K562 (cell line): ENCODE results near the gene SCLT1. TPM values are rescaled to one million over a fixed set of nuclear protein-coding genes. Genes with fewer than 3 reads are reported as not detected.

Source experiments
- ATAC-seq: fragments of 200-7000 bp; cut with Tn5 transposase; 3 replicates; pipeline ENCODE4 v1.9.1; 2020; ENCODE audit warnings: moderate library complexity
- BruUV-seq: library from RNA; stranded (reverse); fragments of 400-500 nt; replicated peaks from 2 replicates; lab custom pipeline; 2021; lab: Mats Ljungman, UMichigan
- CTCF ChIA-PET: fragments of 300-600 bp; formaldehyde crosslinking; extraction: SDS; loops from one replicate; lab custom pipeline; 2021; ENCODE audit warnings: low intra/inter-chr PET ratio; lab: Yijun Ruan, JAX
- POLR2A ChIA-PET: fragments of 300-600, 350-650 bp; sonication (Branson Sonifier 250); formaldehyde crosslinking; extraction: SDS; loops from one replicate; lab custom pipeline; 2021; ENCODE audit warnings: antibody characterized with exemption, inconsistent platforms; lab: Yijun Ruan, JAX
- DNase-seq, 4 experiments: peaks; one replicate each; pipeline versions ENCODE4 v3.0.0 to v3.0.0-alpha.2; 2011 to 2018; ENCODE audit warnings: low spot score in 3 of 4, mixed read lengths in 3 of 4; ENCODE audit errors: extremely low read depth in 1 of 4
- FAIRE-seq: peaks from 2 replicates; lab custom pipeline; 2011; peaks lifted over from hg19 to GRCh38; lab: Jason Lieb, UNC
- H2AFZ ChIP-seq: 2 replicates; pipeline ENCODE4 v1.6.0; 2011; ENCODE audit warnings: low read depth, low read length, control low read depth, inconsistent platforms
- H3K27ac ChIP-seq: fragments of 200-600 bp; 3 replicates; pipeline ENCODE4 v1.8.0; 2011; ENCODE audit warnings: low read depth, mild to moderate bottlenecking, control low read depth, inconsistent platforms, low read length, moderate library complexity, mixed read lengths; ENCODE audit errors: extremely low read depth
- H3K27me3 ChIP-seq, 2 experiments: fragments of 300-600 bp in 1 of 2; 2 replicates in 1 of 2; 3 replicates in 1 of 2; pipeline versions ENCODE4 v1.6.0 to v1.8.0; 2011; ENCODE audit warnings: inconsistent platforms in 2 of 2, low read length in 2 of 2, mild to moderate bottlenecking in 1 of 2, mixed read lengths in 1 of 2, moderate library complexity in 1 of 2; ENCODE audit not compliant: control insufficient read depth in 2 of 2, insufficient read depth in 2 of 2
- H3K36me3 ChIP-seq: fragments of 300-600 bp; 3 replicates; pipeline ENCODE4 v1.8.0; 2011; ENCODE audit warnings: mild to moderate bottlenecking, low read length, inconsistent platforms; ENCODE audit not compliant: control insufficient read depth, insufficient read depth
- H3K4me1 ChIP-seq, 2 experiments: fragments of 200-600 bp in 1 of 2; replicated peaks in 1 of 2; 2 replicates in 1 of 2; 3 replicates in 1 of 2; pipeline versions ENCODE4 v1.5.1 to v1.8.0; 2011; ENCODE audit warnings: inconsistent platforms in 2 of 2, low read length in 2 of 2, mild to moderate bottlenecking in 1 of 2, mixed read lengths in 1 of 2, moderate library complexity in 1 of 2; ENCODE audit not compliant: control insufficient read depth in 2 of 2, insufficient read depth in 2 of 2
- H3K4me2 ChIP-seq: 2 replicates; pipeline ENCODE4 v1.6.1; 2011; ENCODE audit warnings: low read length, control low read depth, inconsistent platforms, mixed read lengths; ENCODE audit not compliant: insufficient read depth
- H3K4me3 ChIP-seq: fragments of 200-600 bp; sonication (generic), shearing (Covaris generic); 2 replicates; pipeline ENCODE4 v1.5.1; 2016; ENCODE audit warnings: control low read depth, inconsistent platforms
- H3K79me2 ChIP-seq: fragments of 200-600 bp; 3 replicates; pipeline ENCODE4 v1.8.0; 2011; ENCODE audit warnings: low read length, inconsistent platforms; ENCODE audit not compliant: control insufficient read depth, insufficient read depth
- H3K9ac ChIP-seq, 2 experiments: 2 replicates each; pipeline versions ENCODE4 v1.6.0 to v1.6.1; 2011; ENCODE audit warnings: low read depth in 2 of 2, low read length in 2 of 2, control low read depth in 1 of 2, inconsistent platforms in 1 of 2, mild to moderate bottlenecking in 1 of 2, mixed read lengths in 1 of 2; ENCODE audit not compliant: insufficient read depth in 1 of 2
- H3K9me1 ChIP-seq: one replicate; pipeline ENCODE4 v1.6.0; 2011; ENCODE audit warnings: inconsistent platforms, mild to moderate bottlenecking, low read length, moderate library complexity; ENCODE audit not compliant: control insufficient read depth, insufficient read depth
- H3K9me3 ChIP-seq: replicated peaks from 2 replicates; pipeline ENCODE4 v1.5.1; 2011; ENCODE audit warnings: low read depth, low read length, inconsistent platforms; ENCODE audit not compliant: control insufficient read depth, insufficient read depth
- H4K20me1 ChIP-seq: replicated peaks from 2 replicates; pipeline ENCODE4 v1.6.1; 2011; ENCODE audit warnings: low read length, inconsistent platforms, mixed read lengths; ENCODE audit not compliant: control insufficient read depth, insufficient read depth
- C11orf30 ChIP-seq: fragments of 450-650 bp; IDR thresholded peaks from 2 replicates; pipeline ENCODE4 v1.6.1; 2016; ENCODE audit warnings: low read depth, mild to moderate bottlenecking
- ESRRB ChIP-seq: fragments of 250-450 bp; sonication (Bioruptor Pico); IDR thresholded peaks from 2 replicates; pipeline ENCODE4 v1.5.0; 2020; ENCODE audit warnings: mild to moderate bottlenecking, moderate library complexity, borderline replicate concordance
- HDAC6 ChIP-seq: IDR thresholded peaks from 2 replicates; pipeline ENCODE4 v1.6.1; 2012; ENCODE audit warnings: low read depth, mild to moderate bottlenecking, control low read depth, inconsistent platforms, low read length, moderate library complexity
- HDAC8 ChIP-seq: fragments of 450-650 bp; IDR thresholded peaks from 2 replicates; pipeline ENCODE4 v1.6.1; 2016; ENCODE audit warnings: mild to moderate bottlenecking, missing genetic modification characterization, moderate library complexity, missing compliant biosample characterization
- MBD2 ChIP-seq: sonication (generic); IDR thresholded peaks from 2 replicates; pipeline ENCODE4 v1.6.1; 2016; ENCODE audit warnings: low read depth, borderline replicate concordance
- PYGO2 ChIP-seq: fragments of 450-650 bp; IDR thresholded peaks from 2 replicates; pipeline ENCODE4 v1.6.1; 2016; ENCODE audit warnings: mild to moderate bottlenecking, missing genetic modification characterization, moderate library complexity, missing compliant biosample characterization
- TCFL5 ChIP-seq: fragments of 250-450 bp; sonication (Bioruptor Pico); conservative IDR thresholded peaks from 2 replicates; pipeline ENCODE4 v1.6.1; 2021; ENCODE audit warnings: mild to moderate bottlenecking, moderate library complexity, matching md5 sums
- ZNF316 ChIP-seq: fragments of 450-650 bp; IDR thresholded peaks from 2 replicates; pipeline ENCODE4 v1.6.1; 2016
- in situ Hi-C: fragments of 300-500 bp; cut with MboI; formaldehyde crosslinking; loops from 4 replicates; pipeline ENCODE4 v1.15.0; 2018; ENCODE audit warnings: inconsistent platforms, mixed read lengths
- intact Hi-C: fragments of 100-400 bp; cut with micrococcal nuclease; formaldehyde crosslinking; loops from 2 replicates; pipeline ENCODE4 v1.14.2; 2022
- polyA plus RNA-seq, 8 experiments: library from polyadenylated mRNA; depleted of rRNA in 4 of 8; stranded (reverse) in 5 of 8; unstranded in 3 of 8; fragments of >200 nt; fragmentation: Nextera tagmentation in 2 of 8; fragmentation: Illumina TruSeq in 1 of 8; extraction: Ambion mirVana in 2 of 8; extraction: Trizol in 1 of 8; gene quantifications; 2 replicates each; pipeline versions ENCODE4 v1.2.1 to v1.2.3, GENCODE V29; 2011 to 2014; ENCODE audit warnings: inconsistent platforms in 1 of 8, missing spikeins in 1 of 8
- total RNA-seq, 7 experiments: library from RNA; depleted of rRNA in 6 of 7; stranded (reverse); fragments of >200 nt in 6 of 7; fragmentation: Illumina TruSeq in 2 of 7; extraction: Trizol in 2 of 7; gene quantifications; 2 replicates each; pipeline versions ENCODE4 v1.2.1 to v1.2.3, GENCODE V29; 2011 to 2021; ENCODE audit warnings: low replicate concordance in 1 of 7
- TF ChIP-seq, protein P1 (sequence below): fragments of 250-450 bp; sonication (Bioruptor Pico); IDR thresholded peaks from 2 replicates; pipeline ENCODE4 v1.5.0; 2021; ENCODE audit warnings: mild to moderate bottlenecking, borderline replicate concordance

Gene SCLT1
- total and polyA plus RNA-seq, 9 of the 15 experiments (the other 6 are each of a cell fraction or from before 2014, with no cell fraction given) = 8.0 to 31.9 (median 24.2) TPM

DNA sequence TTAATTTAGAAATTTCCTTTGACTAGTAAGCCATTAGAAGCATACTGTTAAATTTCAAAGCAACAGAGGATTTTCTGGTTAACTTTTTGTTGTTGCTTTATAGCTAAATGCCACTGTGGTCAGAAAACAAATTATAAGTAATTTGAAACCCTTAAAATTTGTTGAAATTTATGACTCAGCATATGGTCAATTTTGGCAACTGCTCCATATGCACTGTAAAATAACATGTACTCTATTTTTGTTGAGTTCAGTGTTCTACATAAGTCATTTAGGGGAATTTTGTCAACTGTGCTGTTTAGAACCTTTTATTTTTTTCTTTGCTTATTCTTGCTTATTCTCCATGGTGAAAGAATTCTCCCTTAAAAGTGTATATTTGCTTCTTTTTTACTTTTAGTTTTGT is 28.6 kb downstream of the SCLT1 start:
- Histone ChIP-seq H3K79me2 (no peaks in the 10 kb centered on the region; the same call in 2 of the 3 replicates), H3K27ac (no peak overlapping the region), H3K9me3 (peaks cover 29% of the 10 kb centered on the region), H3K9ac (no peak overlapping the region), H4K20me1 (no peaks in the 10 kb centered on the region)
- BruUV-seq = no TSS peak
- intact Hi-C loops = no loop called here
- no peak for ATAC-seq
- TF ChIP-seq MBD2 (no peak), C11orf30 (0 out of 2 replicates have a peak, but pooled peaks have one; percentile 13), PYGO2 (tag) (no peak), ESRRB (CRISPR knock-in tag) (no peak), ZNF316 (0 out of 2 replicates have a peak, but pooled peaks have one; percentile 8), HDAC8 (no peak), HDAC6 (no peak), TCFL5 (CRISPR knock-in tag) (no peak)
- TF ChIP-seq, protein P1, sequence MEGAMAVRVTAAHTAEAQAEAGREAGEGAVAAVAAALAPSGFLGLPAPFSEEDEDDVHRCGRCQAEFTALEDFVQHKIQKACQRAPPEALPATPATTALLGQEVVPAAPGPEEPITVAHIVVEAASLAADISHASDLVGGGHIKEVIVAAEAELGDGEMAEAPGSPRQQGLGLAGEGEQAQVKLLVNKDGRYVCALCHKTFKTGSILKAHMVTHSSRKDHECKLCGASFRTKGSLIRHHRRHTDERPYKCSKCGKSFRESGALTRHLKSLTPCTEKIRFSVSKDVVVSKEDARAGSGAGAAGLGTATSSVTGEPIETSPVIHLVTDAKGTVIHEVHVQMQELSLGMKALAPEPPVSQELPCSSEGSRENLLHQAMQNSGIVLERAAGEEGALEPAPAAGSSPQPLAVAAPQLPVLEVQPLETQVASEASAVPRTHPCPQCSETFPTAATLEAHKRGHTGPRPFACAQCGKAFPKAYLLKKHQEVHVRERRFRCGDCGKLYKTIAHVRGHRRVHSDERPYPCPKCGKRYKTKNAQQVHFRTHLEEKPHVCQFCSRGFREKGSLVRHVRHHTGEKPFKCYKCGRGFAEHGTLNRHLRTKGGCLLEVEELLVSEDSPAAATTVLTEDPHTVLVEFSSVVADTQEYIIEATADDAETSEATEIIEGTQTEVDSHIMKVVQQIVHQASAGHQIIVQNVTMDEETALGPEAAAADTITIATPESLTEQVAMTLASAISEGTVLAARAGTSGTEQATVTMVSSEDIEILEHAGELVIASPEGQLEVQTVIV = no peak
- TF ChIP-seq, all 486 proteins: peak for 2
- H3K4me3 ChIP-seq = no peak overlapping the region
- in situ Hi-C loops = no loop called here
- H3K4me2 ChIP-seq = no peak overlapping the region
- no peak overlapping the region for H2AFZ ChIP-seq
- CTCF ChIA-PET = no interaction called here
- FAIRE-seq = no peak
- peaks cover 29% of the 10 kb centered on the region for H3K36me3 ChIP-seq
- POLR2A ChIA-PET = interaction anchor here (0.8 kb wide), 1 partner anchor 29 kb away, joined by 3 read pairs; the partner anchor contains the start of gene SCLT1
- H3K9me1 ChIP-seq = no peaks in the 10 kb centered on the region
- no peak for DNase-seq
- H3K4me1 ChIP-seq = no peaks in the 10 kb centered on the region
- no peaks in the 10 kb centered on the region for H3K27me3 ChIP-seq
